WTC11 (cell line): ENCODE results near the gene CPAMD8. TPM values are rescaled to one million over a fixed set of nuclear protein-coding genes. Genes with fewer than 3 reads are reported as not detected.

ENCODE experiments used
- ATAC-seq: fragments of 200-7000 bp; cut with Tn5 transposase; 2 replicates; pipeline ENCODE4 v1.10.0; 2021; ENCODE audit warnings: mild to moderate bottlenecking, moderate library complexity
- CTCF ChIA-PET: fragments of 300-600 bp; sonication (Branson Sonifier 250); formaldehyde crosslinking; loops from one replicate; lab custom pipeline; 2021; ENCODE audit warnings: antibody characterized with exemption; lab: Charles Lee
- POLR2A ChIA-PET: fragments of 350-600 bp; sonication (Branson Sonifier 250); formaldehyde crosslinking; loops from one replicate; lab custom pipeline; 2021; ENCODE audit warnings: antibody characterized with exemption; lab: Charles Lee
- DNase-seq: peaks from one replicate; pipeline ENCODE4 v3.0.0; 2021; ENCODE audit warnings: low spot score
- H3K27ac Mint-ChIP-seq: 2 replicates; pipeline ENCODE4 v1.8.0; 2021; ENCODE audit warnings: mixed read lengths
- H3K27me3 Mint-ChIP-seq: 2 replicates; pipeline ENCODE4 v1.8.0; 2021; ENCODE audit warnings: low read depth, mild to moderate bottlenecking, moderate library complexity, mixed read lengths
- H3K36me3 Mint-ChIP-seq: 2 replicates; pipeline ENCODE4 v1.8.0; 2021; ENCODE audit warnings: mixed read lengths
- H3K4me1 Mint-ChIP-seq: 2 replicates; pipeline ENCODE4 v1.8.0; 2022; ENCODE audit warnings: mixed read lengths
- H3K4me3 Mint-ChIP-seq: 2 replicates; pipeline ENCODE4 v1.8.0; 2021; ENCODE audit warnings: mild to moderate bottlenecking, moderate library complexity, mixed read lengths
- H3K9me3 Mint-ChIP-seq: 2 replicates; pipeline ENCODE4 v1.8.0; 2021; ENCODE audit warnings: mixed read lengths
- AR ChIP-seq: fragments of 250-450 bp; sonication (Bioruptor Pico); IDR thresholded peaks from 2 replicates; pipeline ENCODE4 v1.9.0; 2021; ENCODE audit warnings: mild to moderate bottlenecking
- CREM ChIP-seq: sonication (generic); formaldehyde crosslinking; IDR thresholded peaks from 2 replicates; pipeline ENCODE4 v1.8.1; 2022; ENCODE audit warnings: mild to moderate bottlenecking, missing genetic modification reagents, moderate library complexity
- ELF4 ChIP-seq: sonication (generic); formaldehyde crosslinking; IDR thresholded peaks from 2 replicates; pipeline ENCODE4 v1.8.1; 2022; ENCODE audit warnings: low read depth, mild to moderate bottlenecking, moderate library complexity, missing genetic modification reagents
- FOXP1 ChIP-seq: sonication (generic); formaldehyde crosslinking; IDR thresholded peaks from 2 replicates; pipeline ENCODE4 v1.8.0; 2022; ENCODE audit warnings: missing genetic modification reagents, mild to moderate bottlenecking, moderate library complexity, borderline replicate concordance
- GRHL2 ChIP-seq: fragments of 250-450 bp; sonication (Bioruptor Pico); IDR thresholded peaks from 2 replicates; pipeline ENCODE4 v1.8.0; 2022; ENCODE audit warnings: mild to moderate bottlenecking, moderate library complexity; ENCODE audit not compliant: insufficient replicate concordance, severe bottlenecking
- JAZF1 ChIP-seq: fragments of 250-450 bp; sonication (Bioruptor Pico); IDR thresholded peaks from 2 replicates; pipeline ENCODE4 v1.9.0; 2021; ENCODE audit warnings: moderate library complexity, mild to moderate bottlenecking, inconsistent platforms
- NFE2L1 ChIP-seq: sonication (generic); formaldehyde crosslinking; IDR thresholded peaks from 2 replicates; pipeline ENCODE4 v1.8.1; 2023; ENCODE audit warnings: missing genetic modification reagents
- NR1H2 ChIP-seq: sonication (generic); formaldehyde crosslinking; IDR thresholded peaks from 2 replicates; pipeline ENCODE4 v1.9.0; 2021; ENCODE audit warnings: mild to moderate bottlenecking, moderate library complexity, missing genetic modification reagents
- OVOL2 ChIP-seq: fragments of 250-450 bp; sonication (Bioruptor Pico); IDR thresholded peaks from 2 replicates; pipeline ENCODE4 v1.9.0; 2021; ENCODE audit warnings: mild to moderate bottlenecking, borderline replicate concordance
- RELA ChIP-seq: sonication (generic); formaldehyde crosslinking; IDR thresholded peaks from 2 replicates; pipeline ENCODE4 v1.8.1; 2022; ENCODE audit warnings: missing genetic modification reagents, mild to moderate bottlenecking, borderline replicate concordance
- ZNF121 ChIP-seq: sonication (generic); formaldehyde crosslinking; IDR thresholded peaks from 2 replicates; pipeline ENCODE4 v1.8.0; 2023; ENCODE audit warnings: missing genetic modification reagents
- ZNF232 ChIP-seq: sonication (generic); formaldehyde crosslinking; IDR thresholded peaks from 2 replicates; pipeline ENCODE4 v1.8.0; 2022; ENCODE audit warnings: mild to moderate bottlenecking, missing genetic modification reagents
- ZNF263 ChIP-seq: sonication (generic); formaldehyde crosslinking; IDR thresholded peaks from 2 replicates; pipeline ENCODE4 v1.8.1; 2022; ENCODE audit warnings: low read depth, mild to moderate bottlenecking, moderate library complexity, missing genetic modification reagents
- ZNF317 ChIP-seq: sonication (generic); formaldehyde crosslinking; IDR thresholded peaks from 2 replicates; pipeline ENCODE4 v1.8.1; 2023; ENCODE audit warnings: low read depth, mild to moderate bottlenecking, moderate library complexity, missing genetic modification reagents, borderline replicate concordance
- ZNF423 ChIP-seq: fragments of 250-450 bp; sonication (Bioruptor Pico); IDR thresholded peaks from 2 replicates; pipeline ENCODE4 v2.1.2; 2022; ENCODE audit warnings: mild to moderate bottlenecking, moderate library complexity
- ZNF512 ChIP-seq: sonication (generic); formaldehyde crosslinking; IDR thresholded peaks from 2 replicates; pipeline ENCODE4 v1.8.1; 2022; ENCODE audit warnings: missing genetic modification reagents, borderline replicate concordance
- total RNA-seq: library from RNA; stranded (reverse); gene quantifications from 3 replicates; pipeline ENCODE4 v1.2.3, GENCODE V29; 2021

The CPAMD8 gene
- total RNA-seq, 1 experiment from 2014 or later, result 6.9 TPM

- POLR2A ChIA-PET, result no interaction called here
- H3K27me3 Mint-ChIP-seq, result no peaks in the 10 kb centered on the region
- no peaks in the 10 kb centered on the region for H3K36me3 Mint-ChIP-seq
- H3K27ac Mint-ChIP-seq, result no peak overlapping the region
- DNase-seq, result no peak
- peaks cover 15% of the 10 kb centered on the region for H3K9me3 Mint-ChIP-seq
- no peaks in the 10 kb centered on the region for H3K4me1 Mint-ChIP-seq
- no peak overlapping the region for H3K4me3 Mint-ChIP-seq
- CTCF ChIA-PET, result no interaction called here
- no peak for TF ChIP-seq RELA (CRISPR knock-in tag)
- no peak for TF ChIP-seq NFE2L1 (CRISPR knock-in tag)
- TF ChIP-seq, all 79 proteins: peak for 0
- ATAC-seq, result no peak
Observed at GRCh38 chr19:16977306-16977705, 49.3 kb downstream of the CPAMD8 start.

GRCh38 chr19:16976446-16976845 lies 50.2 kb downstream of the CPAMD8 start:
- Mint-ChIP-seq H3K36me3 (no peaks in the 10 kb centered on the region), H3K4me1 (no peaks in the 10 kb centered on the region), H3K27ac (no peak overlapping the region), H3K4me3 (no peak overlapping the region), H3K9me3 (peaks cover 15% of the 10 kb centered on the region), H3K27me3 (no peaks in the 10 kb centered on the region)
- TF ChIP-seq RELA (CRISPR knock-in tag), result no peak
- no peak for TF ChIP-seq AR (CRISPR knock-in tag)
- no peak for TF ChIP-seq GRHL2
- ATAC-seq (no peak), DNase-seq (no peak)
- ChIA-PET POLR2A (no interaction called here), CTCF (no interaction called here)

- Mint-ChIP-seq H3K9me3 (peaks cover 20% of the 10 kb centered on the region), H3K4me3 (no peak overlapping the region), H3K27me3 (peaks cover 3% of the 10 kb centered on the region; the same call in 1 of the 2 replicates), H3K36me3 (peaks cover 15% of the 10 kb centered on the region), H3K27ac (no peak overlapping the region), H3K4me1 (no peaks in the 10 kb centered on the region)
- DNase-seq, result no peak
- POLR2A ChIA-PET, result no interaction called here
- CTCF ChIA-PET, result no interaction called here
- TF ChIP-seq ZNF317, result no peak
- ATAC-seq, result no peak
Observed at GRCh38 chr19:16970821-16971220, 55.8 kb downstream of the CPAMD8 start.

GRCh38 chr19:16969135-16969534 lies 57.5 kb downstream of the CPAMD8 start:
- Mint-ChIP-seq H3K4me3 (no peak overlapping the region), H3K27me3 (peaks cover 9% of the 10 kb centered on the region; the same call in 1 of the 2 replicates), H3K9me3 (peaks cover 25% of the 10 kb centered on the region), H3K27ac (no peak overlapping the region)
- ChIA-PET CTCF (no interaction called here), POLR2A (no interaction called here)
- ATAC-seq, result peak; percentile 58
- no peak for TF ChIP-seq ELF4 (CRISPR knock-in tag)
- no peak for TF ChIP-seq ZNF423
- no peak for TF ChIP-seq ZNF512 (CRISPR knock-in tag)
- TF ChIP-seq CREM, result no peak
- no peak for TF ChIP-seq OVOL2 (CRISPR knock-in tag)
- no peak for TF ChIP-seq ZNF232 (CRISPR knock-in tag)
- TF ChIP-seq ZNF121, result no peak
- TF ChIP-seq NR1H2 (CRISPR knock-in tag), result no peak
- no peak for TF ChIP-seq JAZF1 (CRISPR knock-in tag)
- no peak for TF ChIP-seq FOXP1
- TF ChIP-seq ZNF263 (CRISPR knock-in tag), result no peak
- TF ChIP-seq, all 79 proteins: peak for 0
- DNase-seq, result no peak
- H3K36me3 Mint-ChIP-seq, result peaks cover 15% of the 10 kb centered on the region
- H3K4me1 Mint-ChIP-seq, result no peaks in the 10 kb centered on the region
